Measurements from ENCODE around the gene NOSTRIN.
"Not testable (repeated sequence)": the region's sequence is repeated elsewhere in the genome, so short reads cannot be mapped to it uniquely, and the experiment has no call there.

Gene NOSTRIN

DNA sequence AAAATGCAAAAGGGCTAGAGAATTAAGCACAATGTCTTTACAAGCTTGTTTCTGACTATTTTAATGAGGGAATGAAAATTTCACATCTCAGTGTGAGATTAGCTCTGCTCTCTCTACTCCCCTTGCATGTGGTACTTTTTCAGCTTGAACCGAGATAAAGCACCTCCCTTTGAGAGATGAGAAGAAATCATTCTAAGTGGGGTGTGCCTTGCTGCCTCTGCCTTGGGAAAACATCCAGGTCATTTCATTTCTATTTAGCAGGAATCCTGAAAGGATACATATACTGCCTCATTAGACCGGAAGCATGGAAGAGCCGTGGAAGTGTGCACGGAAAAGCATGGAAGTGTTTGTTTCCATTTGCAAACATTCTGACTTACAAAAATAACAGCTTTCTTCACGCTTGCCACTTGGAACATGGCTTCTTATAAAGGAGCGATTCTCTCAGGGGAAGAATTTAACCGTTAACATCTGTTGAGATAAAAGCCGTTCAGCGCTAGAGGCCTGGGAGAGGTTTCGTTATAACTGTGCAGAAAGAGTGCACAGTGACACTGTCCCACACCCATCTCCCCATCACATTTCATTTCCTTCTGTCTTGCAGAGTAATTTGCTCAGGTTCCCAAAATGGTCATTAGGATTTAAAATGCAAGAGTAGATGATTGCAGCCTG lies 16.7 kb downstream of the NOSTRIN start:
- DNase-seq (ENCODE audit: low spot score), result no peak

DNA sequence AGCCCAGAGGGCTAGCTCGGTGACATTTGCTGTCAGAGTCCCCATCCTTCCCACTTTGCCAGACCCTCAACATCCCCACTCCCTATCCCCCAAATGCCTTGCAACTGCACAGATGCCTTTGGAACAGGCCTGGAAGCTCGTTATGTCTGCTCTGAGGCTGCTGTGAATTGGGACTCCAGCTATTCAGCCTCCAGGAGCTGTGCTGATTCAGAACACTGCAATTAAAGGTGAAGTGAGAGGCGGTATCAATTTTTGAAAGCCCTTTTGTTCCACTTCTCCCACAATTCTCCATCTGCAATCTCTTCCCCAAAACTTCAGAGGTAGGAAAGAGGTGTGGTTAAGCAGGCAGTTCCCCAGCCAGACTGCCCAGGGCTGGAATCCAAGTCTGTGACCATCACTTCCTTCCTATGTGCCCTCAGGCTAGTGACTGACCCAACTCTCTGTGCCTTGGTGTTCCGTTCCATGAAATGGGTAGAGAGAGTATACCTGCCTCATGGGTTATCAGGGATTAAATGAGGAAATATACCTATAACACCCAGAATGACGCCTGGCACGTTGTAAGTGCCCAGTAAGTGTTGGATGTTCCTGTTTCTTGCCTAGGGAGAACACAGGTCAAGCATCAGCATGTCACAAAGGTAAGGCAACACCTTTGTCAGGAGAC lies 17.5 kb downstream of the NOSTRIN start:
- DNase-seq (ENCODE audit: low spot score), result peak; percentile 58

DNA sequence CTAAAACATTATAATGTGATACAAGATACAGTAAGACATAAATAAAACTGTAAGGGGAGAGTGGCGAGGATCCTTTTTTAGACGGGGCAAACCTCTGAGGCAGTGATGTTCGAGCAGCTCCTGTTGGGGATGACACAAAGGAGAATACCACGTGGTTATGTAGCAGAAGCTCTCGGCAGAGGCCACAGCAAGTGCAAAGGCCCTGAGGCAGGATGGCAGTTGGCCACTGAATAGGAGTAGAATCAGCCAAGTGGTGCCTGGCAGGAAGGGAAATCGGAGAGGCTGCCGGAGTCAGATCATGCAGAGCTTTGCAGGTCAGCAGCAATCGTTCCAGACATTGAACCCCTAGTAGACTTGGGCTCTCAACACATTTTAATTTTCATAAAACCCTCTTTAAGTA lies 19.1 kb downstream of the NOSTRIN start:
- DNase-seq (ENCODE audit: low spot score), result no peak

DNA sequence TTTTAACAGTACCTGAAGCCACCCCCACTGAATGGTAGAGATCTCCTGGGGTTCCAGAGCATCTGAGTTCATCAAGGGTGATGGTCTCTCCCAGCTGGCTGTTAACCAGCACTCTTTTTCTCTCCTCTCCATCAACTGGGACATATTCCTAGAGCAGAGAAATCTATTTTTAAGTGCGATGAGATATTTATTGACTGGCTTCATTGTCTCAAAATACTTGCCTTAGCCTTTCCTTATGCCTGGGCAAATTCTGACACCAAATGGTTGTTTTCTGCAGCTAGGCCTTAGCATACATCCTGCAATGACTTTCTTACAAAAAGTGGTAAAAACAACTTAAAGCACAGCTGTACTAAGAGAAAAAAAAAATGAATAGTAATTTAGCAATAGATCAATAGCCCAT lies 19.6 kb downstream of the NOSTRIN start:
- no peak for DNase-seq (ENCODE audit: low spot score)

DNA sequence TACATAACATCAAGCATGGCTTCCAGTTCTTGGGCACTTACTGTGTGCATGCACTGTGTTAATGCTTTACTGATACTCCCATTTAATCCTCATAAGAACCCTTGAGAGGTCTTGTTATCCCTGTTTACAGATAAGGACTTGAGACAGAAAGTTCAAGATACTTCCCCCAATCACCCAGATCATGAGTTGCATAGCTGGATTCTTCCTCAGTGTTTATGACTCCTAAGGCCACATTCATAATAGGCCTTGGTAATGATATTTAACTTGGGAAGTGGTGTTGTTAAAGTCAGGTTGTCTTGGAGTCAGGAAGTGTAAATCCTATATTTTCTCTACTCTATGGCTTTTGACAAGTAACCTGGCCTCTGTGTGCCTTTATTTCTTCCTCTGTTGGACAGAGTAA lies 22.7 kb downstream of the NOSTRIN start:
- DNase-seq (ENCODE audit: low spot score), result no peak

DNA sequence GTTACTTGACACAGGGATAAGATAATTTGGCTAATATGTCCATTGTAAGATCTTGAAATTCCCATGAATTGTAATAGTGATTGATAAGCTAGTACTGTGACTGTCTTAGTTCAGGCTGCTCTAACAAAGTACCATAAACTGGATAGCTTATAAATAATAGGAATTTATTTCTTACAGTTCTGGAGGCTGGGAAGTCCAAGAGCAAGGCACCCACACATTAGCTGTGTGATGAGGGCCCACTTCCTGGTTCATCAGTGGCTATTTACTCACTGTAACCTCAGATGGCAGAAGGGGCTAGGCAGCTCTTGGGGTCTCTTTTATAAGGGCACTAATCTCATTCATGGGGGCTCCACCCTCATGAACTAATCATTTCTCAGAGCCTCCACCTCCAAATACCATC lies 28.5 kb downstream of the NOSTRIN start:
- no peak for DNase-seq (ENCODE audit: low spot score)

DNA sequence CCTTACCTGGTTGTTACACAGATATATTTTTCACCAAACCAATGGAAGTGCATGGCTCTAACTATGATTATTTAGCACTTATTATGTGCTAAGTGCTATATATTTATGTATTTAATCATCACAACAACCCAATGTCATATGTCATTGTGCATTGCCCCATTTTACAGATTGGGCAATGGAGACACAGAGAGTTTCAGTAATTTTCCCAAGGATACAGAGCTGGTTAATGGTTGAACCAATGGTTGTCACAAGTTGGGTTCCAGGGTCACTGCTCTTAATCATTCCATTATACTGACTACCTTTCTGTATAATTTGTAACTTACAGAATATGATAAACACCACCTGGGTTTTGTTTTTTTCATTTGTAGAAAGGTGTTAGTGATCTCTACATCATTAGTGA lies 29.2 kb downstream of the NOSTRIN start:
- DNase-seq (ENCODE audit: low spot score), result no peak

DNA sequence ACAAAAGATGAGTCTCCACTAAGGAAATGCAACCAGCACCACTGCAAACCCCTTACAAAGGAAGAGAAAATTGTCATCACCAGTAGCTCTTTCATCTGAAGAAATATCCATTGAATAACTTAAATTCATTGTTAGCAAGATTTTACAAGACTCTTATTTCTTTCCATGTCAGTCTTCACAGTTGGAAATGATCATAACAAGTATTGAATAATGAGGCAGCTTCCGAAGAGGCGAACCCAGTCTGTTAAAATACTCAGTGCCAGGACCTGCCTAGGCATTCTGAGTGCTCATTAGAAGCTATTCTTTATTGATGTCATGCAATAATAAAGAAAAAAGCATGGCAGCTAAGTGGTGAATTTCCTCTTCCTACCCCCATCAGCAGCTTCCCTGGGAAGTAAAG lies 33.5 kb downstream of the NOSTRIN start:
- DNase-seq (ENCODE audit: low spot score), result no peak

DNA sequence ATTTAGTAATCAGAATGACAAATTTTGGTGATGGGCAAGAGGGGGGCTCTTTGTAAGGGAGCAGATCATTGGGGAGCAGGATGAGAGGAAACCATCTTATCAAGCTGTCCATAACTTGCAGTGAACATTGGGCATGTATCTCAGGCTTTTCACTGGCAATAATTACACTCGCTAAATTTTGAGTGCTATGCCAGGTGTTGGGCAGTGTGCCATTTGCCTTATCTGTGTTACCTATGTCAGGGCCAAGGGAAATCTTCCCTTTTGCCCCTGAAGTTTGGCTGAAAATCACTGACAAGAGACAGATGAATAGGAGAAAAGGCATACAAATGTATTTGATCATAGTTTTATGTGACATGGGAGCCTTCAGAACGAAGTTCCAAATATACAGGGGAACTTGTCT lies 39.0 kb downstream of the NOSTRIN start:
- DNase-seq (ENCODE audit: low spot score), result no peak

DNA sequence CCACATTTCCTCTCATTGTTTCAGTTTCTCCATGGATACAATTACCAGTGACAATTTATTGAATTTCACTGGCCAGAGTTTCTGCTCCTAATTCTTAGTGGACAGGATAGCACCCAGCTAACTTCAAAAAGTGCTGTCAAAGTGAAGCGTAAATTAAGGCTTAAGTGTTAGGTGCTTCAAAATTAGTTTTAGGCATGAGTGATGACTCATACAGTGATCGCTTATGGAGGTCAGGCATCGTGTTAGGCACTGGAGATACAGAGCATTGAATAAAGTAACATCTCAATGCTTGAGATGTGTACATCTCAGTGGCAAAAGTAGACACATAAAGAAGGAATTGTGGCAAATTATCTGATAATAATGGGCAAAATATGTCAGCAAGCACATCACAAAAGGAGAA lies 40.8 kb downstream of the NOSTRIN start:
- DNase-seq (ENCODE audit: low spot score), result no peak

DNA sequence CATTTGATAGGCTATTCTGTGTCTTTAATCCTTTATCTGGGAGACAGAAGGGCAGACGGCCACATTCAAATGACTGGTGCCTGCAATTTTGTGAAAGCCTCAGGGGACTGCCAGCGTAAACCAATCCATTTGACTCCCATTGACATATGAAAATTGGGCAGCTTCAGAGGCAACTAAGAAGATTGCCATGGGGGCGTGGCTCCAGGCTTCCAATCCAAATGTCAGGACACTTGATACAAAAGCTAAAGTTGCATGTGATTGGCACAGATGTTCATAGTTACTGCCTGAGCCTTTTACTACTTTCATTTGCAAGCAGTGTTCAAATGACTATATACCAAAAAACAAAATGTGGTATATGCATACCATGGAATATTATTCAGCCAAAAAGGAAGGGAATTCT lies 45.8 kb downstream of the NOSTRIN start:
- no peak for DNase-seq (ENCODE audit: low spot score)

DNA sequence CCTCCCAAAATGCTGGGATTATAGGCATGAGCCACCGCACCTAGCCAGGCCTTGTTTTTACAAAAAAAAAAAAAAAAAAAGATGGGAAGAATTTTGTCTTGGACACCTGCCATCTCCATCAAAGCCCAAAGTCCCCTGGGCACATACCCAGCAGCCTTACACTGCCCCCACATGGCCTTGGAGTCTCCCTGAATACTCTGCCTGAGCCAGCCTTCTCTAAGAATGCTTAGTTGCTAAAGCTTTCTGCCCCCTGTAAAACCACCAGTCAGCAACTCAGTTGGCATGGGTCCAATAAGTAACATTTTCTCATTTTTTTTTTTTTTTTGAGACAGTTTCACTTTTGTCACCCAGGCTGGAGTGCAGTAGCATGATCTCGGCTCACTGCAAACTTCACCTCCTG lies 47.2 kb downstream of the NOSTRIN start:
- DNase-seq (ENCODE audit: low spot score), result no peak

DNA sequence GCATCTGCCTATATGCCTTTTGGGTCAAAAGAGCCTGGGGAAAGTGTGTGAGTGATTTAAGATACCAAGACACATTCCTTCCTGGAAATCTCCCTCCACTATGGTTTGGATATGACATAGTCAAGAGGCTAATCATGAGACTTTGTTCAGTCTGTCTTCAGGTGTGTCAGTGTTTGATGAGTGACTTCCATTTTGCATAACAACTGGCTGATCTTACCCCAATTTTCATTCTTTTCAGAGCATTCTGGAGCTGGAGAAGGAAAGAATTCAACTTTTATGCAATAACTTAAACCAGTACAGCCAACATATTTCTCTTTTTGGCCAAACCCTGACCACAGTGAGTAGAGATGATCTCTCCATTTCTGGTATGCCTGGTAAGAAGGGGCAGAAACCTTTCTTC lies 48.4 kb downstream of the NOSTRIN start:
- DNase-seq (ENCODE audit: low spot score), result no peak

DNA sequence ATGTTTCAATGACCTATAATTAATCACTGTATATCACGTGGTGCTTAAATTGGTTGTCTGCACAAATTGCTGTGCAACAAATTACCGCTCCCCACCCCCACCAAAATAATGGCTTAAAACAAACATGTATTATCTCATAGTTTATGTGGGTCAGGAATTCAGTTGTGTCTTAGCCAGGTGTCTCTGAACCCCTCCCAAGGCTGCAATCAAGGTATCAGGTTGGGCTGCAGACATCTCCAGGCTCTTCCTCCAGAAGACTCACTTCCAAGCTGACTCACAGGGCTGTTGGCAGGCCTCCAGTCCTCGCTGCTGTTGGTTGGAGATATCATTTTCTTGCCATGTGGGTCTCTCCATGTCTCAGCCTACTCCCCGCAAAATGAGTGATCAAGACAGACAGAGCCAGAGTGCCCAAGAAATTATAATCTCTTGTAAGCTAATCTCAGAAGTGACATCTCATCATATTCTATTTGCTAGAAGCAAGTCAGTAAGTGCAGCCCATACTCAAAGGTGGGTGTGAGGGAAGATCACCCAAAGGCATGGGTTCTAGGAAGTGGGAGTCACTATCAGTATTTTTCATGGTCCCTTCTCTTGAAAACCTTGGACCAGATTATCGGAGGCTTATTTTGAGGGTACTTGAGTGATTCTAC lies 49.4 kb downstream of the NOSTRIN start:
- no peak for DNase-seq (ENCODE audit: low spot score)

DNA sequence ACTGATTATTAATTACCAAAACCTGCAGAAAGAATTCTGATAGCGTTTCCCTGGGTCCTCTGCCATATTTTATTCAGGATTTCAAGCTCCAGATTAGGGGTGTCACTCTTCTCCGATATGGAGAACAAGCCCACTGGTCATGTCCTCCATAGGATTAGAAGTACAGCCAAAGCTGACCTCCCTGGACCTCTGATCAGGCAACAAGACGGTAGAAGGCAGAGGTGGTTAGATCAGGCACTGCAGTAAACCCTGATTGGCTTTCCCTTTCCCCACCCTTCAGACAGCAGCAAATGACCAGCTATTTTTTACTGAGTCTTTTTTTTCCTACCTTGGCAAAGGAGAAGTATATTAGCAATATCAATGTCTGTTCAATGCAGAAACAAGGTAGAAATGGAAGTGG lies 50.0 kb downstream of the NOSTRIN start:
- no peak for DNase-seq (ENCODE audit: low spot score)

DNA sequence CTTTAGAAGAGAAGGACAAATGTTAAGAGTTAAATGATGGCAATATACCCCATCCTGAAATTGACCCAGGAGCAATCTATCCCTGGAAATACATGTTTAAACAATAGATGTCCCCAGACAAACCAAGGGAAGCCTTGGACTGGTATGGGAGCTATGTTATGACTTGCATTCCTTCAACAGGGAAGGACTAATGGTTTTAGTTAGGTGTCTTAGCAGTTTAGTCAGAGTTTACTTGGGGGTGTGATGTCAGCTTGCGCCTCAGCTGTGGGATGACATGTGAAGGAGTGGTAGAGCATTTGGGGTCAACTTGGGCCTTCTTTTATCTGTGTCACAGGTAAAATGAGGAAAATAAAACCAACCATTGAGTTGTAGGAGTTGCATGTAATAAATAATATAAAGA lies 51.0 kb downstream of the NOSTRIN start:
- no peak for DNase-seq (ENCODE audit: low spot score)

DNA sequence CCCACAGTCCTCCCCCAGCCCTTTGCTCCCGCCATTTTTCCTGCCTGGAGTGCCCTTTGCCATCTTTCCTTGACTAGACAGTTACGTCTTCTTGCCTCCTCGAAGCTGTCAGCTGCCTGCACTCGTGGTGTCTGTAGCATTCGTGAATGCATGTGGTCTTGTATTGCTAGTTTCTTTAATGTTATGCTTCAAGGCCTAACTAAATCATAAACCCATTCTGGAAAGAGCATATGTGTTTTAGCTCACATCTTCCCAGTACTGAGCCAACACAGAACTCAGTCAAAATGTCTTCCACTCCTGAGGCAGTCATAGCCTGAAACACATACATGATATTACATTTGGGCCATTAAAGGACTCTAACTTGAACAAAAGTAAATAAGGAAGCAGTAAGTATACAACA lies 52.2 kb downstream of the NOSTRIN start:
- no peak for DNase-seq (ENCODE audit: low spot score)

DNA sequence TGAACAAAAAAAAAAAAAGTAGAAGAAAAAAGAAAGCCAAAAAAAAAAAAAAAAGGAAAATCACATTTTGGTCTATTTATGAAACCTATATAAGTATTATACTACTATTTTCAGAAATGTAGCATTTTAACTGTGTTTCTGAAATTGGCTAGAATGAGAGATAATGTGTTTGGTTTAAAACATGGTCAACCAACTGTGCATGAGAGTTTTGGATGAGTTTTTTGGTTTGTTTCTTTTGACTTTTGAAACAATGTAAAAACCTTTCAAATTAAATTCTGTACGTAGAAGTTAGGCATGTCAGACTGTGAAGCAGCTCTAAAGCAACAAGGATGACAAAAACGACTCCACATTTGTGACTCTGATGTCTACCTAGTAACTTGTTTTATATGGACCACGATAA lies 53.2 kb downstream of the NOSTRIN start:
- no peak for DNase-seq (ENCODE audit: low spot score)

DNA sequence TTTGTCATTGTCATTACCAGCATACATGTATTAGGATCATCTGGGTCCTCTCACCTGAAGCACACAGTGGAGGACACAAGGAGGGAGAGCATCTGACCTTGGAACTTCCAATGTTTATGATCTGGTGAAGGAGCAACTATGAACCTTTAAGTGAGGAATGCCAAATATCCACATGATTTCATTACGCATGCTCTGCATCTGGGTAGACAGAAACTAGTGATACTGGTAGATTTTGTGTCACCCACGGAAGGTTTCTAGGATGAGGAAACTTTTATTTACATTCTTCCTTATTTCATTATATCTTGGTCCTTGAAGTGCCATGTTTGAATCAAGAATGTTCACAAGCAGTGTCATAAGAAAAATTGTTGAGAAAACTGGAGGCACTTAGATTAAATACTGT lies 55.7 kb downstream of the NOSTRIN start:
- DNase-seq (ENCODE audit: low spot score), result no peak

DNA sequence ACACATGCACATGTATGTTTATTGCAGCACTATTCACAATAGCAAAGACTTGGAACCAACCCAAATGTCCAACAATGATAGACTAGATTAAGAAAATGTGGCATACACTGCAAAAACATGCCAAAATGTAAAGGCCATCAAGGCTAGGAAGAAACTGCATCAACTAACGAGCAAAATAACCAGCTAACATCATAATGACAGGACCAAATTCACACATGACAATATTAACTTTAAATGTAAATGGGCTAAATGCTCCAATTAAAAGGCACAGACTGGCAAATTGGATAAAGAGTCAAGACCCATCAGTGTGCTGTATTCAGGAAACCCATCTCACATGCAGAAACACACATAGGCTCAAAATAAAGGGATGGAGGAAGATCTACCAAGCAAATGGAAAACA lies 64.7 kb downstream of the NOSTRIN start:
- not testable (repeated sequence) for DNase-seq (ENCODE audit: low spot score)

DNA sequence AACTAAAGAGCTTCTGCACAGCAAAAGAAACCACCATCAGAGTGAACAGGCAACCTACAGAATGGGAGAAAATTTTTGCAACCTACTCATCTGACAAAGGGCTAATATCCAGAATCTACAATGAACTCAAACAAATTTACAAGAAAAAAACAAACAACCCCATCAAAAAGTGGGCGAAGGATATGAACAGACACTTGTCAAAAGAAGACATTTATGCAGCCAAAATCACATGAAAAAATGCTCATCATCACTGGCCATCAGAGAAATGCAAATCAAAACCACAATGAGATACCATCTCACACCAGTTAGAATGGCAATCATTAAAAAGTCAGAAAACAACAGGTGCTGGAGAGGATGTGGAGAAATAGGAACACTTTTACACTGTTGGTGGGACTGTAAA lies 67.9 kb downstream of the NOSTRIN start:
- DNase-seq (ENCODE audit: low spot score), result not testable (repeated sequence)

DNA sequence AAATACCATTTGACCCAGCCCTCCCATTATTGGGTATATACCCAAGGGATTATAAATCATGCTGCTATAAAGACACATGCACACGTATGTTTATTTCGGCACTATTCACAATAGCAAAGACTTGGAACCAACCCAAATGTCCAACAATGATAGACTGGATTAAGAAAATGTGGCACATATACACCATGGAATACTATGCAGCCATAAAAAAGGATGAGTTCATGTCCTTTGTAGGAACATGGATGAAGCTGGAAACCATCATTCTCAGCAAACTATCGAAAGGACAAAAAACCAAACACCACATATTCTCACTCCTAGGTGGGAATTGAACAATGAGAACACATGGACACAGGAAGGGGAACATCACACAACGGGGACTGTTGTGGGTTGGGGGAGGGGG lies 68.4 kb downstream of the NOSTRIN start:
- not testable (repeated sequence) for DNase-seq (ENCODE audit: low spot score)

DNA sequence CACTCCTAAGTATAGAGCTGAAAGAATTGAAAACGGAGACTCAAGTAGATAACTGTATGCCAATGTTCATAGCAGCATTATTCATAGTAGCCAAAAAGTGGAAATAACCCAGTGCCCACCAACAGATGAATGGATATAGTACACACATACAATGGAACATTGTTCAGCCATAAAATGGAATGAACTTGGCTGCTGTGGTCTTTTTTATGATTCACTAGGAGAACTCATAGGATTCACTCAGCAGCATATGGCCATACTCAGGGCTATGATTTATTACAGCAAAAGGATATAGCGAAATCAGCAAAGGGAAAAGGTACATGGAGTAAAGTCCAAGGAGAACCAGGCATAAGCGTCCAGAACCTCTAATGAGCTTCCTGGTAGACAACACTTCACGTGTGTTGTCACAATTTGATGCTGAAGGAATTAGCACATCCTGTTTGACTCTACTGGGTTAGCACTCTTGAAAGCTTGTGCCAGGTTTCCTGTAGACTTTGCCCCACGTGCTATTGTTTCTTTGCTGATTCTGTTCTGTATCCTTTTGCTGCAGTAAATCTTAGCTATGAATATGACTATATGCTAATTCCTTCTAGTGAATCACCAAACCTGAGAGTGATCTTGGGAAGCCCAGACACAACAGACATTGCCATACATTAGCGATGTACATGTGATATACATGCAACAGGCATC lies 72.1 kb downstream of the NOSTRIN start:
- DNase-seq (ENCODE audit: low spot score), result no peak

Data from putamen (tissue), 1 donor.